Endothelial cell (in vitro differentiated cells): ENCODE data around the gene SELL. TPM values are rescaled to one million over a fixed set of nuclear protein-coding genes. Genes with fewer than 3 reads are reported as not detected.

Experiments used
- DNase-seq: peaks from one replicate; pipeline ENCODE4 v3.0.0; 2021; ENCODE audit warnings: low spot score
- H3K27ac Mint-ChIP-seq: one replicate; pipeline ENCODE4 v1.8.0; 2021; ENCODE audit warnings: mixed read lengths, inconsistent platforms; ENCODE audit not compliant: unreplicated experiment
- H3K27me3 Mint-ChIP-seq: one replicate; pipeline ENCODE4 v1.8.0; 2021; ENCODE audit warnings: mild to moderate bottlenecking, moderate library complexity, mixed read lengths, inconsistent platforms; ENCODE audit not compliant: unreplicated experiment
- H3K36me3 Mint-ChIP-seq: one replicate; pipeline ENCODE4 v1.8.0; 2021; ENCODE audit warnings: mild to moderate bottlenecking, low read depth, mixed read lengths, inconsistent platforms; ENCODE audit not compliant: unreplicated experiment
- H3K4me1 Mint-ChIP-seq: one replicate; pipeline ENCODE4 v1.8.0; 2021; ENCODE audit warnings: mild to moderate bottlenecking, mixed read lengths, inconsistent platforms; ENCODE audit not compliant: unreplicated experiment
- H3K4me3 Mint-ChIP-seq: one replicate; pipeline ENCODE4 v1.8.0; 2021; ENCODE audit warnings: mild to moderate bottlenecking, mixed read lengths, inconsistent platforms; ENCODE audit not compliant: unreplicated experiment
- H3K9me3 Mint-ChIP-seq: one replicate; pipeline ENCODE4 v1.8.0; 2021; ENCODE audit warnings: mixed read lengths, inconsistent platforms; ENCODE audit not compliant: unreplicated experiment
- CTCF ChIP-seq: fragments of 200-600 bp; sonication (generic); IDR thresholded peaks from one replicate; pipeline ENCODE4 v1.5.0; 2021; ENCODE audit warnings: antibody characterized with exemption; ENCODE audit not compliant: unreplicated experiment
- total RNA-seq: library from RNA; stranded (reverse); fragmentation: NEBNext Ultra II Directional; extraction: Animal tissue kit (Norgen Biotek cat#: 25700); gene quantifications from one replicate; pipeline ENCODE4 v1.2.1, GENCODE V29; 2021; ENCODE audit not compliant: unreplicated experiment

Gene SELL
- total RNA-seq, 1 donor from 2014 or later: 0.82 TPM

DNA sequence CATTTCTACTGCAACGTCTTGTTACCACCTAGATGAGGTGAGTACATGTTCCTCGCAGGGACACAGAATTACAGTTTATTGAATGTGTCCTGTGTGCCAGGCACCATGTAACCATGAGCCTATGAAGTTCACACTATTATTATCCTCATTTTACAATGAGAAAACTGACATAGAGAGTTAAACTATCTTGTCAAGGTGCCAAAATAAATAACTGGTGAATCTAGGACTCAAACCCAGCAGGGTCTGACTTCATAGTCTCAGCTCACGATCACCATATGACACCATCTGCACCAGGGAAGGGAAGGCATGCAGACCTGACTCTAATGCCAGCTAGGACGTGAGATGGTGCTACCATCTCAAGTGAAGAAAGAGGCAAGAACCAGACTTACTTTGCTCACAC is 20.0 kb upstream of the SELL start:
- no peak for DNase-seq
- Mint-ChIP-seq H3K4me3 (peak overlapping the region; percentile 26), H3K9me3 (no peaks in the 10 kb centered on the region), H3K4me1 (peaks cover 9% of the 10 kb centered on the region), H3K36me3 (peaks cover 7% of the 10 kb centered on the region), H3K27me3 (no peaks in the 10 kb centered on the region), H3K27ac (no peak overlapping the region)
- TF ChIP-seq CTCF: no peak

- H3K9me3 Mint-ChIP-seq: no peaks in the 10 kb centered on the region
- H3K27me3 Mint-ChIP-seq: no peaks in the 10 kb centered on the region
- DNase-seq: no peak
- no peak overlapping the region for H3K4me3 Mint-ChIP-seq
- peaks cover 9% of the 10 kb centered on the region for H3K4me1 Mint-ChIP-seq
- no peak overlapping the region for H3K27ac Mint-ChIP-seq
- H3K36me3 Mint-ChIP-seq: peaks cover 7% of the 10 kb centered on the region
- TF ChIP-seq CTCF: no peak
Measured at GRCh38 chr1:169729991-169730390, 18.6 kb upstream of the SELL start.

- H3K4me1 Mint-ChIP-seq: peaks cover 3% of the 10 kb centered on the region
- peaks cover 2% of the 10 kb centered on the region for H3K27me3 Mint-ChIP-seq
Measured at GRCh38 chr1:169727307-169727706, 15.9 kb upstream of the SELL start.

DNA sequence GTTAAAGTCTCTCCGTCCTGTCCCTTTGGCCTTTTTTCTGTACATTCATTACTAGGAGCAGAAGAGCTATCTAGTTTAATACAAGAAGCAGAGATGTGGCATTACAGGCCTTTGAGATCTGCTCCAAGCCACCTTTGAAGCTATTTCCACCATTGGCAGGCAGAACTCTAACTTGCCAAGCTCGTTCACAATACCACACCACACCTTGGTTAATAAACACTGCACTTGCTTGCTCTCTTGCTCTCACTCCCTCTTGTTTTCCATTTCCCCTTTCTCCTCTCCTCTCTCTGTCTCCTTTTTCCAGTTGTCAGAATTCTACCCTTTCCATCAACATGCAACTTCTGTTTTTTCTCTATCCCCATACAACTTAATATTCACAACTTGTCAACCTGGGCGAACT is 15.4 kb upstream of the SELL start:
- no peaks in the 10 kb centered on the region for H3K9me3 Mint-ChIP-seq
- H3K27ac Mint-ChIP-seq: no peak overlapping the region
- peaks cover 3% of the 10 kb centered on the region for H3K4me1 Mint-ChIP-seq

More at GRCh38 chr1:169727307-169727706, 15.9 kb upstream of the SELL start:
- H3K36me3 Mint-ChIP-seq: peaks cover 7% of the 10 kb centered on the region
- H3K4me3 Mint-ChIP-seq: peak overlapping the region; percentile 1
- TF ChIP-seq CTCF: no peak
- H3K9me3 Mint-ChIP-seq: no peaks in the 10 kb centered on the region
- DNase-seq: no peak
- no peak overlapping the region for H3K27ac Mint-ChIP-seq

GRCh38 chr1:169725930-169726329 is 14.5 kb upstream of the SELL start:
- Mint-ChIP-seq H3K4me3 (no peak overlapping the region), H3K27ac (no peak overlapping the region), H3K4me1 (peaks cover 3% of the 10 kb centered on the region), H3K9me3 (no peaks in the 10 kb centered on the region), H3K27me3 (peaks cover 2% of the 10 kb centered on the region), H3K36me3 (peaks cover 7% of the 10 kb centered on the region)
- DNase-seq: no peak
- no peak for TF ChIP-seq CTCF

More for the DNA sequence above, 15.4 kb upstream of the SELL start:
- peaks cover 7% of the 10 kb centered on the region for H3K36me3 Mint-ChIP-seq
- no peak for TF ChIP-seq CTCF
- no peak for DNase-seq
- peak overlapping the region; percentile 1 for H3K4me3 Mint-ChIP-seq
- peaks cover 2% of the 10 kb centered on the region for H3K27me3 Mint-ChIP-seq
